ENCODE measurements around the gene ZFHX3. TPM values are rescaled to one million over a fixed set of nuclear protein-coding genes. Genes with fewer than 3 reads are reported as not detected.
"Not testable (repeated sequence)": the region's sequence is repeated elsewhere in the genome, so short reads cannot be mapped to it uniquely, and the experiment has no call there.

The ZFHX3 gene
- total and polyA plus RNA-seq, 9 donors, result 3.4 to 17.6 (median 11.9) TPM

DNA sequence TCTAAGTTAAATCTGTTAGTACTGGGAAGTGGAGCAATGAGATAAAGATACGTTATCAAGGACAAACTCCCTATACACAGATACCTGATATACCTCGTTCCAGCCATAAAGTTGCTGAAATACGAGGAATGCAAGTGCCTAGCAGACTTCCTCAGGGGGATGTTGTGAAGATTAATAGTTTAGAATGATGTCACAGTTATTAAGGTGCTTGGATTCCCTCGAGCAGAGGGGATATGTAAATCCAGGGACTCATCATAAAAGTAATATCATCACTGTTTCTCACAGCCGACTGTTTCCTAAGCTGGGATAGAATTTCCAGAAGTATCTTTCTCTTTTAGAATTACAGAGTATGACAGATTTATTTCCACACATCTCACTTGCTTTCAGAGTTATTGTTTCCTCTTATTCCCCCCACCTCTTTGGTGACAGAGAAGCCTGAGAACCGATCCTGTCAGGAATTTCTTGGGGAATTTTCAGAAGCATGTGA, 28.4 kb upstream of the ZFHX3 start:
- H3K4me1 ChIP-seq (ENCODE audit: insufficient read depth), result no peaks in the 10 kb centered on the region
- no peaks in the 10 kb centered on the region for H3K36me3 ChIP-seq
- H3K27ac ChIP-seq, result no peak overlapping the region
- intact Hi-C loops (cut with DNase I), result no loop called here
- H3K27me3 ChIP-seq, result no peaks in the 10 kb centered on the region
- H3K4me3 ChIP-seq, result no peak overlapping the region
- DNase-seq, result no peak
- TF ChIP-seq, protein P1, sequence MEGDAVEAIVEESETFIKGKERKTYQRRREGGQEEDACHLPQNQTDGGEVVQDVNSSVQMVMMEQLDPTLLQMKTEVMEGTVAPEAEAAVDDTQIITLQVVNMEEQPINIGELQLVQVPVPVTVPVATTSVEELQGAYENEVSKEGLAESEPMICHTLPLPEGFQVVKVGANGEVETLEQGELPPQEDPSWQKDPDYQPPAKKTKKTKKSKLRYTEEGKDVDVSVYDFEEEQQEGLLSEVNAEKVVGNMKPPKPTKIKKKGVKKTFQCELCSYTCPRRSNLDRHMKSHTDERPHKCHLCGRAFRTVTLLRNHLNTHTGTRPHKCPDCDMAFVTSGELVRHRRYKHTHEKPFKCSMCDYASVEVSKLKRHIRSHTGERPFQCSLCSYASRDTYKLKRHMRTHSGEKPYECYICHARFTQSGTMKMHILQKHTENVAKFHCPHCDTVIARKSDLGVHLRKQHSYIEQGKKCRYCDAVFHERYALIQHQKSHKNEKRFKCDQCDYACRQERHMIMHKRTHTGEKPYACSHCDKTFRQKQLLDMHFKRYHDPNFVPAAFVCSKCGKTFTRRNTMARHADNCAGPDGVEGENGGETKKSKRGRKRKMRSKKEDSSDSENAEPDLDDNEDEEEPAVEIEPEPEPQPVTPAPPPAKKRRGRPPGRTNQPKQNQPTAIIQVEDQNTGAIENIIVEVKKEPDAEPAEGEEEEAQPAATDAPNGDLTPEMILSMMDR (IDR thresholded peaks at IDR 0.05), result no peak
- no peak for TF ChIP-seq EP300 (IDR thresholded peaks at IDR 0.05)
- no peak for TF ChIP-seq POLR2A (IDR thresholded peaks at IDR 0.05)
- no peaks in the 10 kb centered on the region for H3K9me3 ChIP-seq
- 24 to 30% (median 29%) methylated on average over 6 of the region's 6 CpGs for WGBS, 3 donors

DNA sequence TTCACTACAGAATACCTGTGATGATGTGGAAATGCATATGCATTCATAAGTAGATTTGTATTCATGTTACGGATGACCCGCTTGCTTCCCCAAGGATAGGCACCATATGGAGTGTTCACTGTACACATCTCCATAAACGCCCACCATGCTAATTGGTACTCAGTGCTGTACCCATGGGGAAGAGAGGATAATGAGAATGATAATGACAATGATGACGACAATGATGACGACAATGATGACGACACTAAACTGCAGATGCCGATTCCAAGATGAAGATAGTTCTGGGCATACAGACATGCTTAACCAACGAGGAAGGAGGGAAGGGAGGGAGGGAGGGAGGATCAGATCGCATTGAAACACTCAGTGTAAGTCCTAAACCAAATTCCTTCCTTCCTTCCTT, 26.5 kb upstream of the ZFHX3 start:
- Histone ChIP-seq H3K36me3 (no peaks in the 10 kb centered on the region), H3K27ac (no peak overlapping the region), H3K27me3 (no peaks in the 10 kb centered on the region), H3K4me3 (no peak overlapping the region), H3K4me1 (ENCODE audit: insufficient read depth) (peaks cover 2% of the 10 kb centered on the region), H3K9me3 (no peaks in the 10 kb centered on the region)
- intact Hi-C loops (cut with DNase I), result no loop called here
- TF ChIP-seq, protein P1 (IDR thresholded peaks at IDR 0.05), result no peak
- TF ChIP-seq EP300 (IDR thresholded peaks at IDR 0.05) (no peak), POLR2A (IDR thresholded peaks at IDR 0.05) (no peak)
- DNase-seq, result no peak
- WGBS, 3 donors, result 87 to 91% (median 91%) methylated on average over 9 of the region's 9 CpGs

DNA sequence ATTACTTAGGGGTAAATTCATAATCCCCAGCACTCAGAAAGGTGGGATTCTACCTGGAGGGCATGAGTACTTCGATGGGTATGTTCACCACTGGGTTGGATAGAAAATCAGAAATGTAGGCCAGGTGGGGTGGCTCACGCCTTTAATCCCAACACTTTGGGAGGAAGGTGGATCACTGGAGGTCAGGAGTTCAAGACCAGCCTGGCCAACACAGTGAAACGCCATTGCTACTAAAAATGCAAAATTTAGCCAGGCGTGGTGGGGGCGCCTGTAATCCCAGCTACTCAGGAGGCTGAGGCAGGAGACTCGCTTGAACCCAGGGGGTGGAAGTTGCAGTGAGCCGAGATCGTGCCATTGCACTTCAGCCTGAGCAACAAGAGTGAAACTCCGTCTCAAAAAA, 24.1 kb upstream of the ZFHX3 start:
- DNase-seq; intact Hi-C loops (cut with DNase I): not testable (repeated sequence)

DNA sequence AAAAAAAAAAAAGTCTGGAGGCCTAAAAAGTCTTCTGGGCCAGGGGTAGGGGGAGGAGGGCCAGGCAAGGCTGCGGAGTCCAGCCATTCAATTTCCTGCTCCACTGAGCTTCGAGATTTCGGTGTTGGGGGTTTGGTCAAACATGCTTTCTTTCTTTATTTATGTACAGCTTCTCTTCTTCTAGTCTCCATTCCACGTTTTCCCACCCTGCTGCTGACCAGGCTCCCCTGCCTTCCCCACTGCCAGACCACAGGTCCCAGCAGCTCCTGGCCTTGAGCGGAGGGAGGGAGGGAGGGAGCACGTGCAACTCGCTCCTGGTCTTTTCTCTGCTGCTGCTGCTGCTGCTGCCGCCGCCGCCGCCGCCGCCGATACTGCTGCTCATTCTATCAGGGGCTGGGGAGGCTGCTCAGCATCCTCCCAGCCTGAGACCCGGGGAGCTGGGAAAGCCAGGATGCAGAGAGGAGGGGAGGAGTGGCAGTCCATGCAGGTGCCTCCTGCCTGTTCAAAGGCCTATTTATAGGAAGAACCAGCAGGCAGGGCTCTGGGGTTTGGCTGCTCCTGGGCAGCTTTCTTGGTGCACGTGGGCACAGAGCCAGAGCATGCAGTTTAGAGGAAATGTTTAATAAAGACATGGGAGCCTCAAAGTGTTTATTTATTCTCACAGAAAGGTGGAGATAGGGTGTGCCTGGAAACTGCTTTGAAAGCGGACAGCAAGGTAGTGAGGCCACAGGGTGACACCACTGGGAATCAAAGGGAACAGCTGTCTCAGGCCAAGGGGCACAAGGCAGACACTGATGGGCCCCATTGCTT, 23.4 kb upstream of the ZFHX3 start:
- no peaks in the 10 kb centered on the region for H3K27me3 ChIP-seq
- peak overlapping the region; percentile 15 for H3K4me3 ChIP-seq
- peaks cover 2% of the 10 kb centered on the region for H3K4me1 ChIP-seq (ENCODE audit: insufficient read depth)
- TF ChIP-seq, protein P1 (IDR thresholded peaks at IDR 0.05), result no peak
- TF ChIP-seq POLR2A (IDR thresholded peaks at IDR 0.05) (no peak), EP300 (IDR thresholded peaks at IDR 0.05) (no peak)
- H3K36me3 ChIP-seq, result no peaks in the 10 kb centered on the region
- H3K9me3 ChIP-seq, result no peaks in the 10 kb centered on the region
- no peak overlapping the region for H3K27ac ChIP-seq
- 5 to 6% (median 6%) methylated on average over 17 of the region's 17 CpGs for WGBS, 3 donors
- intact Hi-C loops (cut with DNase I), result no loop called here
- DNase-seq, result peak; percentile 56 to 69 (median 59)

More for the DNA sequence above, 24.1 kb upstream of the ZFHX3 start:
- H3K27ac ChIP-seq; H3K9me3 ChIP-seq; H3K36me3 ChIP-seq; H3K4me3 ChIP-seq; H3K4me1 ChIP-seq (ENCODE audit: insufficient read depth); H3K27me3 ChIP-seq: not testable (repeated sequence)
- 86 to 91% (median 87%) methylated on average over 9 of the region's 9 CpGs for WGBS, 3 donors

All from ovary (tissue), 9 donors.